NT2/D1 (cell line): Measurements from ENCODE around the gene DMD.

ENCODE experiments used
- SUZ12 ChIP-seq: IDR thresholded peaks from 2 replicates; pipeline ENCODE4 v1.6.1; 2011; ENCODE audit not compliant: insufficient read length, insufficient read depth; ENCODE audit errors: extremely low read depth
- YY1 ChIP-seq: IDR thresholded peaks from 2 replicates; pipeline ENCODE4 v1.6.1; 2011; ENCODE audit not compliant: insufficient read length, insufficient read depth
- ZNF274 ChIP-seq: IDR thresholded peaks from 2 replicates; pipeline ENCODE4 v1.6.1; 2011; ENCODE audit warnings: mild to moderate bottlenecking, low read depth, low read length

- TF ChIP-seq SUZ12 (no peak), YY1 (no peak), ZNF274 (no peak)
These were observed 1610.5 kb downstream of the DMD start for GRCh38 chrX:31600823-31601222.
